ENCODE results near the gene ATP9B.

ATP9B gene, protein sequence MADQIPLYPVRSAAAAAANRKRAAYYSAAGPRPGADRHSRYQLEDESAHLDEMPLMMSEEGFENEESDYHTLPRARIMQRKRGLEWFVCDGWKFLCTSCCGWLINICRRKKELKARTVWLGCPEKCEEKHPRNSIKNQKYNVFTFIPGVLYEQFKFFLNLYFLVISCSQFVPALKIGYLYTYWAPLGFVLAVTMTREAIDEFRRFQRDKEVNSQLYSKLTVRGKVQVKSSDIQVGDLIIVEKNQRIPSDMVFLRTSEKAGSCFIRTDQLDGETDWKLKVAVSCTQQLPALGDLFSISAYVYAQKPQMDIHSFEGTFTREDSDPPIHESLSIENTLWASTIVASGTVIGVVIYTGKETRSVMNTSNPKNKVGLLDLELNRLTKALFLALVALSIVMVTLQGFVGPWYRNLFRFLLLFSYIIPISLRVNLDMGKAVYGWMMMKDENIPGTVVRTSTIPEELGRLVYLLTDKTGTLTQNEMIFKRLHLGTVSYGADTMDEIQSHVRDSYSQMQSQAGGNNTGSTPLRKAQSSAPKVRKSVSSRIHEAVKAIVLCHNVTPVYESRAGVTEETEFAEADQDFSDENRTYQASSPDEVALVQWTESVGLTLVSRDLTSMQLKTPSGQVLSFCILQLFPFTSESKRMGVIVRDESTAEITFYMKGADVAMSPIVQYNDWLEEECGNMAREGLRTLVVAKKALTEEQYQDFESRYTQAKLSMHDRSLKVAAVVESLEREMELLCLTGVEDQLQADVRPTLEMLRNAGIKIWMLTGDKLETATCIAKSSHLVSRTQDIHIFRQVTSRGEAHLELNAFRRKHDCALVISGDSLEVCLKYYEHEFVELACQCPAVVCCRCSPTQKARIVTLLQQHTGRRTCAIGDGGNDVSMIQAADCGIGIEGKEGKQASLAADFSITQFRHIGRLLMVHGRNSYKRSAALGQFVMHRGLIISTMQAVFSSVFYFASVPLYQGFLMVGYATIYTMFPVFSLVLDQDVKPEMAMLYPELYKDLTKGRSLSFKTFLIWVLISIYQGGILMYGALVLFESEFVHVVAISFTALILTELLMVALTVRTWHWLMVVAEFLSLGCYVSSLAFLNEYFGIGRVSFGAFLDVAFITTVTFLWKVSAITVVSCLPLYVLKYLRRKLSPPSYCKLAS
- 33.8 to 136 (median 70.7) reads per million in 9 experiments for total RNA-seq

DNA sequence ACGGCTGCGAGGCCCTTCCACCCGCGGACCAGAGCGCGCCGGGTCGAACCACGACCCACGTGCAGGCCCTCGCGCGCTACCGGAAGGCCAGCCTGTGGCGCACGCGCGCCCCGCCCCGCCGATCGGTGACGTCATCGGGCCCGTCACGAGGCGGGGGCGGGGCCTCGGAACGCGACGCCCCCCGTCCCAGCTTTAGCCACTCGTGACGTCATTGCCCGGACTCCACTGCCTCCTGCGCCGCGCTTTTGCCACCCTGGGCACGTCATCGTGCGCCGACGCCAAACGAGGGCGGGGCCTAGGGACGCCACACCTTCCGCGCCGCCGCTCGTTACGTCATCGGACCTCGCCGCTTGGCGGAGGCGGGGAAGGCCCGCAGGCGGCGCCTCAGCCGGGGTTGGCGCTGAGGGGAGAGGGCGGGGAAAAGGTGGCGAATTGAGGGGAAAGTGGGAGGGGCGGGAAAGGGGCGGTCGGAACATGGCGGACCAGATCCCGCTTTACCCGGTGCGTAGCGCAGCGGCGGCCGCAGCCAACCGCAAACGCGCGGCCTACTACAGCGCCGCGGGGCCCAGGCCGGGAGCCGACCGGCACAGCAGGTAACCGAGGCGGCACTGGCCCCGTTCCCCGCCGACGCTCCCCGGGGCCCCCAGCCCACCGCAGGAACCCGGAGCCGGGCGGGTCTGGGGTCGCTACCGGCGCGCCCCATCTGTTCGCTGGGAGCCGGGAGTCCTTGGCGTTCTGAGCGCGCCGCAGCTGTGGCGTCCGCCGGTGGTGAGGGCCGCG is at the start of gene ATP9B:
Gene ATP9B, plus strand, starts transcription at position 458 of the 780 bp plus-strand sequence. Its CDS starts 17 bp downstream, at position 475.
- H3K9me3 Mint-ChIP-seq: peaks cover 21 to 22% of the 10 kb centered on the region in 2 donors

DNA sequence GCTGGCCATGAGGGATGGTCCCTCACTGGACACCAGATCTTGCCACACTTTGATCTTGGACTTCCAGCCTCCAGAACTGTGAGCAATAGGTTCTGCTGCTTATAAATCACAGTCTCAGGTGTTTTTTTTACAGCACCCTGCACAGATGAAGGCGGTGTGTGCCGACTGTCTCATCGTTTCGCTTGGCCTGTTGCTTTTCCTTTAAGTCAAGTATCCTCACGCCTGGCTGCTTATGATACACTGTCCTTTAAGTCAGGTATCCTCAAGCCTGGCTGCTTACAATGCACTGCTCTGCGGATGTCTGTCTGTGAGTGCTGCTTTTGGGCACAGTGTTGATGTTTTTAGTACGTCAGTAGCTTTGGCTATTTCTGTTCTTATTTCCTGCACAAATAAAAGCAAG is 49.3 kb upstream of the ATP9B start:
- Mint-ChIP-seq H3K27ac (no peak overlapping the region), H3K9me3 (no peaks in the 10 kb centered on the region), H3K36me3 (ENCODE audit: insufficient read depth) (no peaks in the 10 kb centered on the region), H3K27me3 (peaks cover 40 to 47% of the 10 kb centered on the region in 2 donors), H3K4me1 (ENCODE audit: low read depth in 2 of 2) (no peaks in the 10 kb centered on the region), H3K4me3 (no peak overlapping the region)
- DNase-seq: no peak
- no peak for ATAC-seq (replicated peaks)

More for the DNA sequence above, at the start of gene ATP9B:
- ATAC-seq (replicated peaks): peak; percentile 78
- peaks cover 29 to 45% of the 10 kb centered on the region in 2 donors for H3K4me1 Mint-ChIP-seq (ENCODE audit: low read depth in 2 of 2)
- DNase-seq: peak; percentile 99 to 100 (median 100)
- H3K27me3 Mint-ChIP-seq: peaks cover under 1 to 11% of the 10 kb centered on the region in 2 donors
- peak within 1 kb of the TSS; percentile 90 to 91 for H3K27ac Mint-ChIP-seq
- peak within 1 kb of the TSS; percentile 73 to 87 for H3K4me3 Mint-ChIP-seq
- H3K36me3 Mint-ChIP-seq (ENCODE audit: insufficient read depth): peaks cover 14% of the 10 kb centered on the region

DNA sequence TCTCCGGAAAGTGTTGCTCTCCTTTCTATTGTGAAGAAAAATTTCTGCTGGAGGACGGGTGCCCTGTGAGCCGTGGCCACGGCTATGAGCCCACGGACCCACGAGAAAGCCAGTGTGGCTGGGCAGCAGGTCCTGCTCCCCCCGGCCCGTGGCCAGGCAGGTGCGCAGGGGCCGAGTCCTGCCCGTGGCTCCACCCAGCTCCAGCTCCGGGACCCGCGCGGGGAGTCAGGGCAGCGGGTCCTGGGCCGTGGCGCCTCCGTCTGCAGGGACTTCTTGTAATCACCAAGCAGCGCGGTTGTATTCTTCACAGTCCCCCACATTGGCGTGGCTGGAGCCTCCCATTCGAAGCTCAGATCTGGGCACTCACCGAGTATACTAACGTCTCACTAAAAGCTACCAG is 46.6 kb upstream of the ATP9B start:
- ATAC-seq (replicated peaks) (no peak), DNase-seq (no peak)
- no peaks in the 10 kb centered on the region for H3K4me1 Mint-ChIP-seq (ENCODE audit: low read depth in 2 of 2)
- no peak overlapping the region for H3K4me3 Mint-ChIP-seq
- peaks cover 40 to 45% of the 10 kb centered on the region in 2 donors for H3K27me3 Mint-ChIP-seq
- H3K36me3 Mint-ChIP-seq (ENCODE audit: insufficient read depth): no peaks in the 10 kb centered on the region
- H3K27ac Mint-ChIP-seq: no peak overlapping the region
- peaks cover 0 to 3% of the 10 kb centered on the region in 2 donors for H3K9me3 Mint-ChIP-seq

DNA sequence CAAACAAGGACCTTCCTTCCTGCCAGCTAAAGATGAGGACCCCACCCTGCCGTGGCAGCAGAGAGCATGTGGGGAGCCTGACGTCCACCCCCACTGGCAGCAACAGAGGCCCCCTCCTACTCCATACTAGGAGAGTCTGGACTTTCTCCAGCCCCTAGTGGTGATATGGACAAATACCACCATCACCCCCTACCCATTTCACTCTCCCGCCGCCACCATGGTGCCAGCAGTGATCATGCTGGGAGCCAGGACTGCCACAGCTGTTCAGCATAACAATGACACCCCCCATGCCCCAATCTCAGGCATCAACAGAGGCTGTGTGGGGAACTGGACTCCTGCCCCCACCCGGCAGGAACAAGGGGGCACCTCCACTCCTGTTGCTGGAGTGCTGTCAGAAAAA is 42.7 kb upstream of the ATP9B start:
- peaks cover 23 to 33% of the 10 kb centered on the region in 2 donors for H3K27me3 Mint-ChIP-seq
- H3K4me1 Mint-ChIP-seq (ENCODE audit: low read depth in 2 of 2): no peaks in the 10 kb centered on the region
- H3K9me3 Mint-ChIP-seq: peaks cover 0 to 17% of the 10 kb centered on the region in 2 donors
- H3K27ac Mint-ChIP-seq: no peak overlapping the region
- no peak for ATAC-seq (replicated peaks)
- DNase-seq: no peak
- no peak overlapping the region for H3K4me3 Mint-ChIP-seq
- no peaks in the 10 kb centered on the region for H3K36me3 Mint-ChIP-seq (ENCODE audit: insufficient read depth)

DNA sequence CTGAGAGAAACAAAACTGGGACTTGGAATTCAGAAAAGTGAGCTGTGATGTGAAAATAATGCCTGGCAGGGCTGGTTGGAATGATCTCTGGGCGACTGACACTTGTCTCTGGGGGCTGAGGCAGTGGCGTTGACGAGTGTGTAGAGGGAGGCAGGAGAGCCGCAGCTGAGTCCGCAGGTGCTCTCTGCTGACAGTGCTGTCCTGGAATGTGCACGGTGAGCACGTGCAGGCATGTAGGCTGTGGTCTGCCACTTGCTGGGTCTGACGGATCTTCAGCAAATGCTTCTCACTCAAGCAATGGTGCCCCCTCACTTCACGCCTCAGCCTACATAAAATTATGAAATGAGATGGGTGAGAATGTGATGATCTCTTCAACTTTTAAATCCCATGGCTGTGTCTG is 38.5 kb upstream of the ATP9B start:
- ATAC-seq (replicated peaks) (no peak), DNase-seq (no peak)
- Mint-ChIP-seq H3K4me3 (no peak overlapping the region), H3K9me3 (peaks cover 0 to 17% of the 10 kb centered on the region in 2 donors), H3K27ac (no peak overlapping the region), H3K36me3 (ENCODE audit: insufficient read depth) (no peaks in the 10 kb centered on the region), H3K4me1 (ENCODE audit: low read depth in 2 of 2) (no peaks in the 10 kb centered on the region), H3K27me3 (peaks cover 15 to 23% of the 10 kb centered on the region in 2 donors)

DNA sequence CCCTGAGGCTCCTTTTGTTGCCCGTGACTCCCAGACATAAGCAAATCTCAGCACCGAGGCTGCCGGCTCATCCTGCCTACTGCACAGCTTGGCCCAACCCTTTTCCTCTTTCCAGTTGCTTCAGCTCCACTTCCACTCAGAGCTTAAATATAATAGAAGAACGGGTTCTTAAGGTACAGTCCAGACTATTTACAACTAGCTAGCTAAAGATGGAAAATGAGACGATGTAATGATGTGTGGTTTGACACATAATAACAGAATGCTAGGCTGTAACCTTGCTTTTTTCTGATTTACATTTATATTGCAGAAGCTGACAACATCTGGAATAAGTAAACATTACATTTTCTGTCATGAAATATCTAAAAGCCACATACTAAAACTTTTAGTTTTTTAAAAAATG is 26.9 kb upstream of the ATP9B start:
- Mint-ChIP-seq H3K4me3 (no peak overlapping the region), H3K9me3 (peaks cover 0 to 4% of the 10 kb centered on the region in 2 donors), H3K36me3 (ENCODE audit: insufficient read depth) (peaks cover 3% of the 10 kb centered on the region), H3K4me1 (ENCODE audit: low read depth in 2 of 2) (peaks cover 0 to 5% of the 10 kb centered on the region in 2 donors), H3K27me3 (peaks cover 15 to 37% of the 10 kb centered on the region in 2 donors), H3K27ac (no peak overlapping the region)
- no peak for DNase-seq
- ATAC-seq (replicated peaks): no peak

DNA sequence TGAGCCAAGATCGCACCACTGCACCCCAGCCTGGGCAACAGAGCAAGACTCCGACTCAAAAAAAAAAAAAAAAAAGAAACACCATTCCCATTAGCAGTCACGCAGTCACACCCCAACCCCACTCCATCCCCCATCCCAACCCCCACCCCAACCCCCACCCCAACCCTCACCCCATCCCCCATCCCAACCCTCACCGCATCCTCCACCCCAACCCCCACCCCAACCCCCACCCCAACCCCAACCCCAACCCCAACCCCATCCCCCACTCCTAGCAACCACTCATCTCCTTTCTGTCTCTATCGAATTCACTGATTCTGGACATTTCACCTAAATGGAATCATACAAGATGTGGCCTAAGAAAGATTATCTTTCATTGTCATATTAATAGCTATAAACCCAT is 25.9 kb upstream of the ATP9B start:
- no peak overlapping the region for H3K27ac Mint-ChIP-seq
- H3K4me1 Mint-ChIP-seq (ENCODE audit: low read depth in 2 of 2): peaks cover 0 to 8% of the 10 kb centered on the region in 2 donors
- H3K4me3 Mint-ChIP-seq: no peak overlapping the region
- H3K36me3 Mint-ChIP-seq (ENCODE audit: insufficient read depth): peaks cover 3% of the 10 kb centered on the region
- no peaks in the 10 kb centered on the region for H3K9me3 Mint-ChIP-seq
- ATAC-seq (replicated peaks) (no peak), DNase-seq (no peak)
- peaks cover 15 to 37% of the 10 kb centered on the region in 2 donors for H3K27me3 Mint-ChIP-seq

DNA sequence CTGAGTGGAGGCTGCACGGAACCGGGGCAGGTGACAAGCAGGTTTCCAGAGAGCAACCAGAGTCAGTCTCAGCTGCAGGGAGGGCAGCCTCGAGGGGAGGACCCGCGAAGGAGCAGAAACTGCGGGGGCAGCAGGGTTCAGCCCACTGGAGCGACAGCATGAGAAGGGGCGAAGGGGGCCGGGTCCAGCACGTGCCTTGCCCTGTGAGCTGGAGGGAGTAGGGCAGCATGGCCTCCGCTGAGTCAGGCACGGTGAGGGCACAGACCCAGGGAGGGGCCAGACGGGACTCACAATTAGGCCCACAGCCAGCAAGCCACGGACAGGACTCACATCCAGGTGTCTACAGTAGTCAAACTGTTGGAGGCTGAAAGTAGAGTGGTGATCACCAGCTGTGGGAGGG is 22.7 kb upstream of the ATP9B start:
- peak overlapping the region in 1 of 2 donors; percentile 54 for H3K27ac Mint-ChIP-seq
- no peak overlapping the region for H3K4me3 Mint-ChIP-seq
- no peak for ATAC-seq (replicated peaks)
- H3K4me1 Mint-ChIP-seq (ENCODE audit: low read depth in 2 of 2): peaks cover 0 to 8% of the 10 kb centered on the region in 2 donors
- peaks cover 3% of the 10 kb centered on the region for H3K36me3 Mint-ChIP-seq (ENCODE audit: insufficient read depth)
- H3K27me3 Mint-ChIP-seq: peaks cover 5 to 24% of the 10 kb centered on the region in 2 donors
- no peak for DNase-seq
- no peaks in the 10 kb centered on the region for H3K9me3 Mint-ChIP-seq

DNA sequence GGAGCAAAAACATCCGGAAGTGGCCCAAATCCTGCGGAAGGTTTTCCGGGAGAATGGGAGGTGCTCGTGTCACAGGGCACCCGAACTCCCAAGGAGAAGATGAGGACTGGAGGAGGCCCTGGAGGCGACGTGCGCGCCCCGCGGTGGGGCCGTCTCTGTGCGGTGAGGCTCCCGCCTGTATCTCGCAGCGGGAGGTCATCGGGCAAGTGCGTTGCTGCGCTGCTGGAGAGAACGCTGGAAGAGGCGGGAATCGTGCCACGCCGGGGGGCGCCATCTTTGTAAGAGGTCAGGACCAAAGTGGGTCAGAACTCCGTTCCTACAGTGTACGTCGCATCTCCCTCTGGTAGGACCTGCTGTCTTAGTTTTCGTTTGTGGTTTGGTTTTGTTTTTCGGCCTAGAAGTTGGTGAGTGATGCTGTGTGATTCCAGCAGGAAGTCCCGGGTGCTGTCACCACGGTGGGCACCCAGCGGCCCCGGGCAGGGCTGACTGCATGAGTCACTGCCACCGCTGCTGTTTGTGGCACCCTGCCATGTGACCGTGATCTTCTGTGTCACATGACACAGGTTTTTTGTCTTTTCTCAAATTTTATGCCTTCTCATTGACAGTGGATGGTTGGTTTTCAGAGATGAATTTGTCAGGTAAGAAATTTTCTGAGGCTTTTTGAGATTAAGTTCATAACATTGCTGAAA is 21.5 kb upstream of the ATP9B start:
- ATAC-seq (replicated peaks) (peak; percentile 97), DNase-seq (peak in 2 of 3 experiments; percentile 37)
- peak overlapping the region in 1 of 2 donors; percentile 72 for H3K27ac Mint-ChIP-seq
- no peaks in the 10 kb centered on the region for H3K9me3 Mint-ChIP-seq
- peaks cover 3% of the 10 kb centered on the region for H3K36me3 Mint-ChIP-seq (ENCODE audit: insufficient read depth)
- H3K27me3 Mint-ChIP-seq: peaks cover 10 to 28% of the 10 kb centered on the region in 2 donors
- peaks cover 0 to 8% of the 10 kb centered on the region in 2 donors for H3K4me1 Mint-ChIP-seq (ENCODE audit: low read depth in 2 of 2)
- H3K4me3 Mint-ChIP-seq: peak overlapping the region in 1 of 2 donors; percentile 8

DNA sequence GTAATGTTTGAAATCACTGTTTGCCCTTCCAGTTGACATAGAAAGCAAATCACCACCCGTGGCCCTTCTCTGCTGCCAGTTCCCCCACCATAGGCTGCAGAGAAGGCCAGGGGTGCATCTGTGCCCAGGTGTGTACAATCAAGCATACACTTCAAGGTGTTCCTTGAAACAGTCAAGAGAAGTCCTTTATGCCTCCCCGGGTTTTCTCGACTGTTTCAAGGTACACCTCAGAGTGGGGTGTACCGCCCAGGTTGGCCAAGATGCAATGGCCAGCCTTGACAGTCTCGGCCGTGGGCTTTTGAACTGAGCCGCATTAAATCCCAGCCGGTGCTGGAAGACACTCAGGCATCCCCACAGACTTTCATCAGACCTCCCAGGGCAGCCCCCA is 21.0 kb upstream of the ATP9B start:
- Mint-ChIP-seq H3K27me3 (peaks cover 14 to 31% of the 10 kb centered on the region in 2 donors), H3K36me3 (ENCODE audit: insufficient read depth) (peaks cover 3% of the 10 kb centered on the region), H3K4me3 (peak overlapping the region in 1 of 2 donors; percentile 8), H3K27ac (peak overlapping the region in 1 of 2 donors; percentile 72), H3K9me3 (no peaks in the 10 kb centered on the region), H3K4me1 (ENCODE audit: low read depth in 2 of 2) (peaks cover 0 to 8% of the 10 kb centered on the region in 2 donors)
- no peak for DNase-seq
- no peak for ATAC-seq (replicated peaks)

DNA sequence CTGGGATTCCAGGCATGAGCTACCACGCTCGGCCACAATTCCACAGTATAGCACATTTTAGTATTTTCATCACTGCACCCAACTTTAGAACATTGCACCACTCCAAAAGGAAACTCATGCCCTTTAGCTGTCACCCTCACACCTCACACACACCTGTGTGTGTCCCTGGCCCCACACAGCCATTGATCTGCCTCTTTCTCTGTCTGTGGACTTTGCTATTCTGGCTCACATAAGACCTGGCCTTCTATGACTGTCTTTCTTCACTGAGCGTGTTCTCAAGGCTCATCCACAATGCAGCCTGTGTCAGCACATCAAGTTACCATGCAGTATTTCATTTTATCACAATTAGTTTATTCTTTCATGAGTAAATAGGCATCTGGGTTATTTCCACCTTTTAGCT is 19.7 kb upstream of the ATP9B start:
- ATAC-seq (replicated peaks): no peak

DNA sequence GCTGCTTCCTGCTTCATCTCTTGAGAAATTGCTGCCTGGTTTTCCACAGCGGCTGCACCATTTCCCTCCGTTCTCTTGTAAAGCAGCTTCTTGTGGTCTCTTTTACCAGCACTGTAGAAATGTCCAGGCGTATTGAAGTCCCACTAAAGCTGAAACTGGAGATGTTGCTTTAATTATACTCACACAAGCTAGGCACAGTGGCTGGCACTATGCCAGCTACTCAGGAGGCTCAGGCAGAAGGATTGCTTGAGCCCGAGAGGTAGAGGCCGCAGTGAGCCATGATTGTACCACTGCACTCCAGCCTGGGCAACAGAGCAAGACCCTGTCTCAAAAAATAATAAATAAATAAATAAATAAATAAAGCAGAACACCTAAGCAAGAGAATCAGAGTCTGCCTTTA is 19.2 kb upstream of the ATP9B start:
- Mint-ChIP-seq H3K4me3 (no peak overlapping the region), H3K27me3 (peaks cover 22 to 43% of the 10 kb centered on the region in 2 donors), H3K4me1 (ENCODE audit: low read depth in 2 of 2) (peaks cover 0 to 8% of the 10 kb centered on the region in 2 donors), H3K9me3 (no peaks in the 10 kb centered on the region), H3K27ac (no peak overlapping the region), H3K36me3 (ENCODE audit: insufficient read depth) (peaks cover 6% of the 10 kb centered on the region)
- no peak for DNase-seq
- ATAC-seq (replicated peaks): no peak

More for the DNA sequence above, 19.7 kb upstream of the ATP9B start:
- no peak for DNase-seq
- peaks cover 3% of the 10 kb centered on the region for H3K36me3 Mint-ChIP-seq (ENCODE audit: insufficient read depth)
- no peak overlapping the region for H3K27ac Mint-ChIP-seq
- no peak overlapping the region for H3K4me3 Mint-ChIP-seq
- H3K27me3 Mint-ChIP-seq: peaks cover 19 to 40% of the 10 kb centered on the region in 2 donors
- H3K9me3 Mint-ChIP-seq: no peaks in the 10 kb centered on the region
- H3K4me1 Mint-ChIP-seq (ENCODE audit: low read depth in 2 of 2): peaks cover 0 to 8% of the 10 kb centered on the region in 2 donors

All from effector memory CD8-positive, alpha-beta T cell (primary cell).